Activated naive CD8-positive, alpha-beta T cell (primary cell): Measurements from ENCODE around the gene HILPDA.

Source experiments
- H3K27ac Mint-ChIP-seq: one replicate; pipeline ENCODE4 v1.8.0; 2021; ENCODE audit warnings: mixed read lengths
- H3K27me3 Mint-ChIP-seq: one replicate; pipeline ENCODE4 v1.8.0; 2021; ENCODE audit warnings: mixed read lengths
- H3K36me3 Mint-ChIP-seq: one replicate; pipeline ENCODE4 v1.8.0; 2021; ENCODE audit warnings: mixed read lengths
- H3K4me1 Mint-ChIP-seq: one replicate; pipeline ENCODE4 v1.8.0; 2021; ENCODE audit warnings: low read depth, mixed read lengths
- H3K4me3 Mint-ChIP-seq: one replicate; pipeline ENCODE4 v1.8.0; 2021; ENCODE audit warnings: mild to moderate bottlenecking, mixed read lengths
- H3K9me3 Mint-ChIP-seq: one replicate; pipeline ENCODE4 v1.8.0; 2021; ENCODE audit warnings: low read depth, mixed read lengths

The HILPDA gene

DNA sequence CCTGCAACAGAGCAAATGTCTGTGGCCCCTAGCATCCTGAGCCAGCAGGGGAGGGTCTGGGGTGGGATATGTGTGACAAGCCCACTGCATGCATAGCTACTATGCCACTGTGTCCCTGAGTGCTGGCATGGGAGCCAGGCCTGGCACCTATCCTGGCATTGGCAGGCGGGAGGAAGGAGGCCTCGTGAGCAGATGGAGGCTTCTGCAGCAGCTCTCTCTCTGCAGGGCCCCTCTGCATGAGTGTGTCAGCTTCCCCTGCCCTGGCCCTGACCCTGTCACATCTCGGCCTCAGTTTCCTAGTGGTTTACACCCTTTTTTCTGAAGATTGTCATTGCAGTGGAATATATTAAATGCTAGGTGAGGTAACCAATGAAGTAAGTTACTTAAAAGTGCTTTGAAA is 32.8 kb upstream of the HILPDA start:
- no peaks in the 10 kb centered on the region for H3K36me3 Mint-ChIP-seq
- H3K9me3 Mint-ChIP-seq: no peaks in the 10 kb centered on the region
- no peak overlapping the region for H3K27ac Mint-ChIP-seq
- H3K4me1 Mint-ChIP-seq: no peaks in the 10 kb centered on the region
- H3K27me3 Mint-ChIP-seq: peaks cover 3% of the 10 kb centered on the region
- no peak overlapping the region for H3K4me3 Mint-ChIP-seq

DNA sequence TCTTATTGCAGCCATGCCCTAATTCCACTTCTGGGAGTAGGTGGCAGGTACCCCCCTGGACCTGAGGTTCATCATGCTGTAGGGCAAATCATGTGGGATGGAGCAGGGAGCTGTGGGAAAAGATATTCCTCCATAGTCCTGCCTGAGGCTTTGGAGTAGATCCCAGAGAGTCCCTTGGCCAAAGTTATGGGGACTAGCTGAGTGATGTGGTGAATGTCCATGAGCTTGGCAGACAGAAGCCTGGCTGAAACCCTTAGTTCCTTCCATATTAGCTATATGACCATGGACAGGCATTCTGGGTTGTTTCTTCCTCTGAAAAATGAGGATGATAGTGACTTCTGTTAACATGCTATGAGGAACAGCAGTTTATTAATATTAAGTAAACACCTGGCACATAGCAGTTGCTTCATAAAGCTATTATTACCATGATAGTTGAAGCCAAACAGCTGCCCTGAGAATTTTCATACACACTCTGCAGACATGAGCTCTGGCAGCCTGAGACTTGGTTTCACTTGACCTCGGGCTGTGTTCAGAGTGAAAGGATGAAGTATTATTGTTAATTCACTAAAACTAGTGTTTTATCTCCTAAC is 30.9 kb upstream of the HILPDA start:
- H3K4me1 Mint-ChIP-seq: no peaks in the 10 kb centered on the region

GRCh38 chr7:128425850-128426249 is 29.8 kb upstream of the HILPDA start:
- Mint-ChIP-seq H3K27ac (no peak overlapping the region), H3K4me1 (no peaks in the 10 kb centered on the region), H3K4me3 (no peak overlapping the region), H3K27me3 (peaks cover 6% of the 10 kb centered on the region), H3K9me3 (no peaks in the 10 kb centered on the region), H3K36me3 (no peaks in the 10 kb centered on the region)

More for the DNA sequence above, 30.9 kb upstream of the HILPDA start:
- Mint-ChIP-seq H3K27me3 (peaks cover 6% of the 10 kb centered on the region), H3K9me3 (no peaks in the 10 kb centered on the region), H3K27ac (no peak overlapping the region), H3K4me3 (no peak overlapping the region), H3K36me3 (no peaks in the 10 kb centered on the region)

GRCh38 chr7:128427289-128427891 is 28.3 kb upstream of the HILPDA start:
- Mint-ChIP-seq H3K4me3 (no peak overlapping the region), H3K27me3 (peaks cover 6% of the 10 kb centered on the region), H3K27ac (no peak overlapping the region), H3K4me1 (no peaks in the 10 kb centered on the region), H3K9me3 (no peaks in the 10 kb centered on the region), H3K36me3 (no peaks in the 10 kb centered on the region)

- no peak overlapping the region for H3K27ac Mint-ChIP-seq
- H3K4me3 Mint-ChIP-seq: no peak overlapping the region
- no peaks in the 10 kb centered on the region for H3K4me1 Mint-ChIP-seq
- H3K36me3 Mint-ChIP-seq: no peaks in the 10 kb centered on the region
- H3K9me3 Mint-ChIP-seq: no peaks in the 10 kb centered on the region
- H3K27me3 Mint-ChIP-seq: peaks cover 6% of the 10 kb centered on the region
These were observed 25.5 kb upstream of the HILPDA start for GRCh38 chr7:128430207-128430606.

- H3K36me3 Mint-ChIP-seq: no peaks in the 10 kb centered on the region
- H3K4me3 Mint-ChIP-seq: no peak overlapping the region
- no peaks in the 10 kb centered on the region for H3K4me1 Mint-ChIP-seq
- no peaks in the 10 kb centered on the region for H3K9me3 Mint-ChIP-seq
- no peak overlapping the region for H3K27ac Mint-ChIP-seq
- H3K27me3 Mint-ChIP-seq: peaks cover 6% of the 10 kb centered on the region
These were observed 24.5 kb upstream of the HILPDA start for GRCh38 chr7:128431221-128431620.

DNA sequence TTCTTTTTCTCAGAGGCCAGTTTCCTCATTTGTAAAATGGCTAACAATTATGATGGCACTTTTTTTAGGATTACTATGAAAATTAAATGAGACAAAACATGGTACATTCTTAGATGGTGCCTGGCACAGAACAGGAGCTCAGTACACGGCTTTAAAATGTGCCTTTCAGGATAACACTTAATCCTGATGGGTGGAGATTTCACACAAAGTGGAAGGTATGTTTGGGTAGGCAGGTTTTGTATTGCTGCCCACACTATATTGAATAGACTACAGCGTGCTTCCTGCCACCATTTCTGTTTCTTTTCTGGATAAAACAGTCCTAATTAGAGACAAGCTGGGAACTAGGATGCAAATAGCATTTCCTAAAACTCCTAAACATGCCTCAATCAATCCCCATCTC is 23.9 kb upstream of the HILPDA start:
- Mint-ChIP-seq H3K4me1 (no peaks in the 10 kb centered on the region), H3K36me3 (no peaks in the 10 kb centered on the region), H3K27me3 (peaks cover 6% of the 10 kb centered on the region), H3K27ac (no peak overlapping the region), H3K9me3 (no peaks in the 10 kb centered on the region), H3K4me3 (no peak overlapping the region)

DNA sequence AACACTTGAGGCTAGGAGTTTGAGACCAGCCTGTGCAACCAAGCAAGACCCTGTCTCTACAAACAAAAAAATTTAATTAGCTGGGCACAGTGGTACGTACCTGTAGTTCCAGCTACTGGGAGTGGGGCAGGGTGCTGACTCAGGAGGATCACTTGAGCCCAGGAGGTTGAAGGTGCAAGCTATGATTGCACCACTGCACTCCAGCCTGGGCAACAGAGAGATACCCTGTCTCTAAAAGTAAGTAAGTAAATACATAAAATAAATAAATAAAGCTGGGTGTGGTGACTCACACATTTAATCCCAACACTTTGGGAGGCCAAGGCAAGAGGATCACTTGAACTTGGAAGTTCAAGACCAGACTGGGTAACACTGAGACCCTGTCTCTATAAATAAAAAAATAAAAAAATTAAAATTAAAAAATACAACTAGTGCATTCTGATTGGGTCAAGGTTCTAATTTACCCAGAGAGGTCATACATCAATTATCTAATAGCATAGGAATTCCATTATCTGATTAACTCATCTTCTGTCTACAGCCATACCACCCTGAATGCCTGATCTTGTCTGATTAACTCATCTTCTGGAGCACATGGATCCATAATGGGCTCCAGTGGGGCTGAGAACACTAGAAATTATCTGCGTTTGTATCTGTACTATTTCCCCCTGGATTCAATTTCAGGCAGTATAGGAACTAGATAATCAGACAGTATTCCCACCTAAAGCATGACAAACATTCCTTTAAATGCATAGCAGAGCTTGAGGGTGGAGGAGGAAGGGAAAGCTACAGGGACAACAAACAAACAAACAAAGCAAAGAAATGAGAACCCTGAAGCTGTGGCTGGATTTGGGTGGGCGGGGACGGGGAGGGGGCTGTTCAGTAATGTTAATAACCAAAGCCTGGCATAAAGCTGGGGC is 21.0 kb upstream of the HILPDA start:
- Mint-ChIP-seq H3K4me3 (no peak overlapping the region), H3K36me3 (no peaks in the 10 kb centered on the region), H3K27me3 (peaks cover under 1% of the 10 kb centered on the region), H3K27ac (no peak overlapping the region), H3K9me3 (no peaks in the 10 kb centered on the region), H3K4me1 (no peaks in the 10 kb centered on the region)

DNA sequence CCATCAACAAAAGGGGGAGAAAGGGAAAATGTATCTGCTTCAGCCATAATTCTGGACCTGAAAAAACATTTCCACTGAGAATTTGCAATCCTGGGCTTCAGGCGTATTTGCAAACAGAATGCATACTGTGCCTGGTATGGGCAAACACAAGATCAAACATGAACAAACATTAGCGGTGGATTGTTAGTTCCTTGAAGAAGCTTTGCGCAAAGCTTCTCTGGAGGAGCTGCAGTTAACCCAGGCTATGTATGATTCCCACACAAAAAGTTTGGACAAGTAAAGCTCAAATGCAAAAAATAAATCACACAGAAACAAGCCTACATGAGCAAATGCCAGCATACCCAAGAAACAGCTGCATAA is 20.4 kb upstream of the HILPDA start:
- H3K27me3 Mint-ChIP-seq: no peaks in the 10 kb centered on the region
- no peaks in the 10 kb centered on the region for H3K9me3 Mint-ChIP-seq
- H3K4me3 Mint-ChIP-seq: no peak overlapping the region
- H3K36me3 Mint-ChIP-seq: no peaks in the 10 kb centered on the region
- H3K4me1 Mint-ChIP-seq: no peaks in the 10 kb centered on the region
- no peak overlapping the region for H3K27ac Mint-ChIP-seq

GRCh38 chr7:128437426-128438332 is 18.0 kb upstream of the HILPDA start:
- H3K36me3 Mint-ChIP-seq: no peaks in the 10 kb centered on the region
- no peak overlapping the region for H3K4me3 Mint-ChIP-seq
- H3K4me1 Mint-ChIP-seq: no peaks in the 10 kb centered on the region
- H3K9me3 Mint-ChIP-seq: no peaks in the 10 kb centered on the region
- H3K27ac Mint-ChIP-seq: no peak overlapping the region
- H3K27me3 Mint-ChIP-seq: no peaks in the 10 kb centered on the region

DNA sequence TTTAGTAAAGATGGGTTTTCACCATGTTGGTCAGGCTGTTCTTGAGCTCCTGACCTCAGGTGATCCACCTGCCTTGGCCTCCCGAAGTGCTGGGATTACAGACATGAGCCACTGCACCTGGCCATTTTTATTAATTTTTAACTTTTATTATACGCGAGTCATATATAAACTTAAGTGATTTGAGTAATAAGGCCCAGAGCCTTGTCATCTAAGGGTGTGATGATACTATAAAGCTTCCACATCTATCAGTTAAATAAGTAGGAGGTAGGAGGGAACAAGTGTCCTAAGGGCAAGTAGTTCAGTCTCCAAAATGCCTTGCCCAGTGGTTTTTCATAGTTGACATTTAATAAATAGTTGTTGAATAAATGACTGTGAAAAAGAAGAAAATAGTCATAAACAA is 13.3 kb upstream of the HILPDA start:
- Mint-ChIP-seq H3K36me3 (no peaks in the 10 kb centered on the region), H3K27ac (no peak overlapping the region), H3K4me1 (no peaks in the 10 kb centered on the region), H3K27me3 (no peaks in the 10 kb centered on the region), H3K4me3 (no peak overlapping the region), H3K9me3 (no peaks in the 10 kb centered on the region)

- Mint-ChIP-seq H3K36me3 (no peaks in the 10 kb centered on the region), H3K4me3 (no peak overlapping the region), H3K27me3 (no peaks in the 10 kb centered on the region), H3K9me3 (no peaks in the 10 kb centered on the region), H3K27ac (no peak overlapping the region), H3K4me1 (peaks cover 3% of the 10 kb centered on the region)
These were observed 11.7 kb upstream of the HILPDA start for GRCh38 chr7:128443831-128444600.

- Mint-ChIP-seq H3K27ac (no peak overlapping the region), H3K4me1 (peaks cover 9% of the 10 kb centered on the region), H3K9me3 (no peaks in the 10 kb centered on the region), H3K36me3 (no peaks in the 10 kb centered on the region), H3K27me3 (no peaks in the 10 kb centered on the region), H3K4me3 (no peak overlapping the region)
These were observed 9.4 kb upstream of the HILPDA start for GRCh38 chr7:128446306-128446705.

- no peaks in the 10 kb centered on the region for H3K9me3 Mint-ChIP-seq
- H3K36me3 Mint-ChIP-seq: no peaks in the 10 kb centered on the region
- peaks cover 22% of the 10 kb centered on the region for H3K4me1 Mint-ChIP-seq
- H3K27ac Mint-ChIP-seq: no peak overlapping the region
- no peak overlapping the region for H3K4me3 Mint-ChIP-seq
- no peaks in the 10 kb centered on the region for H3K27me3 Mint-ChIP-seq
These were observed 7.6 kb upstream of the HILPDA start for GRCh38 chr7:128447941-128448564.
